Memory B cell (primary cell): Measurements from ENCODE around the gene PURA.

Experiments
- ATAC-seq: fragments of 150-1000 bp; cut with Tn5 transposase; 2 replicates; pipeline ENCODE4 v1.10.0; 2021; ENCODE audit warnings: low read depth, mild to moderate bottlenecking, moderate library complexity
- DNase-seq, 2 donors: peaks; one replicate each; pipeline ENCODE4 v3.0.0; 2022; ENCODE audit warnings: low spot score in 2 of 2
- H3K27ac Mint-ChIP-seq: one replicate; pipeline ENCODE4 v1.8.0; 2022; ENCODE audit warnings: mild to moderate bottlenecking, moderate library complexity, mixed read lengths
- H3K27me3 Mint-ChIP-seq: one replicate; pipeline ENCODE4 v1.8.0; 2022; ENCODE audit warnings: mixed read lengths
- H3K36me3 Mint-ChIP-seq: one replicate; pipeline ENCODE4 v1.8.0; 2022; ENCODE audit warnings: mild to moderate bottlenecking, mixed read lengths
- H3K4me1 Mint-ChIP-seq: one replicate; pipeline ENCODE4 v1.8.0; 2022; ENCODE audit warnings: mixed read lengths
- H3K4me3 Mint-ChIP-seq: one replicate; pipeline ENCODE4 v1.8.0; 2022; ENCODE audit warnings: mild to moderate bottlenecking, moderate library complexity, mixed read lengths
- H3K9me3 Mint-ChIP-seq: one replicate; pipeline ENCODE4 v1.8.0; 2022; ENCODE audit warnings: mixed read lengths

PURA gene

GRCh38 chr5:140113699-140114263 lies at the start of gene PURA:
TSS of gene PURA (plus strand) at chr5:140114109. CDS start at chr5:140114182, 73 bp downstream.
- DNase-seq = peak; percentile 96 to 97
- no peaks in the 10 kb centered on the region for H3K9me3 Mint-ChIP-seq
- H3K27me3 Mint-ChIP-seq = no peaks in the 10 kb centered on the region
- H3K4me3 Mint-ChIP-seq = peak within 1 kb of the TSS; percentile 96
- ATAC-seq = peak; percentile 89
- peak within 1 kb of the TSS; percentile 95 for H3K27ac Mint-ChIP-seq
- no peaks in the 10 kb centered on the region for H3K36me3 Mint-ChIP-seq
- H3K4me1 Mint-ChIP-seq = peaks cover 43% of the 10 kb centered on the region

- ATAC-seq (no peak), DNase-seq (no peak)
- Mint-ChIP-seq H3K27ac (no peak overlapping the region), H3K27me3 (peaks cover 8% of the 10 kb centered on the region), H3K36me3 (no peaks in the 10 kb centered on the region), H3K4me1 (no peaks in the 10 kb centered on the region), H3K4me3 (no peak overlapping the region), H3K9me3 (no peaks in the 10 kb centered on the region)
Observed at GRCh38 chr5:140072812-140073211, 41.1 kb upstream of the PURA start.

GRCh38 chr5:140073296-140073695 lies 40.6 kb upstream of the PURA start:
- peaks cover 8% of the 10 kb centered on the region for H3K27me3 Mint-ChIP-seq
- no peaks in the 10 kb centered on the region for H3K9me3 Mint-ChIP-seq
- H3K27ac Mint-ChIP-seq = no peak overlapping the region
- ATAC-seq (no peak), DNase-seq (peak in 1 of 2 donors; percentile 36)
- H3K4me3 Mint-ChIP-seq = no peak overlapping the region
- H3K36me3 Mint-ChIP-seq = no peaks in the 10 kb centered on the region
- H3K4me1 Mint-ChIP-seq = no peaks in the 10 kb centered on the region

- Mint-ChIP-seq H3K4me3 (no peak overlapping the region), H3K27me3 (peaks cover 8% of the 10 kb centered on the region), H3K4me1 (no peaks in the 10 kb centered on the region), H3K36me3 (no peaks in the 10 kb centered on the region), H3K9me3 (no peaks in the 10 kb centered on the region), H3K27ac (no peak overlapping the region)
- ATAC-seq (no peak), DNase-seq (no peak)
Observed at GRCh38 chr5:140075371-140075770, 38.5 kb upstream of the PURA start.

GRCh38 chr5:140076142-140076541 lies 37.8 kb upstream of the PURA start:
- no peak overlapping the region for H3K4me3 Mint-ChIP-seq

GRCh38 chr5:140076788-140077187 lies 37.1 kb upstream of the PURA start:
- H3K36me3 Mint-ChIP-seq = no peaks in the 10 kb centered on the region
- peaks cover 5% of the 10 kb centered on the region for H3K27me3 Mint-ChIP-seq
- no peak for ATAC-seq
- no peaks in the 10 kb centered on the region for H3K4me1 Mint-ChIP-seq
- no peaks in the 10 kb centered on the region for H3K9me3 Mint-ChIP-seq
- DNase-seq = no peak
- H3K4me3 Mint-ChIP-seq = no peak overlapping the region
- no peak overlapping the region for H3K27ac Mint-ChIP-seq

More at GRCh38 chr5:140076142-140076541, 37.8 kb upstream of the PURA start:
- no peaks in the 10 kb centered on the region for H3K36me3 Mint-ChIP-seq
- H3K9me3 Mint-ChIP-seq = no peaks in the 10 kb centered on the region
- H3K27me3 Mint-ChIP-seq = peaks cover 8% of the 10 kb centered on the region
- DNase-seq = no peak
- no peak overlapping the region for H3K27ac Mint-ChIP-seq
- no peak for ATAC-seq
- H3K4me1 Mint-ChIP-seq = no peaks in the 10 kb centered on the region

- H3K9me3 Mint-ChIP-seq = no peaks in the 10 kb centered on the region
Observed at GRCh38 chr5:140083120-140083519, 30.8 kb upstream of the PURA start.

GRCh38 chr5:140083650-140084049 lies 30.3 kb upstream of the PURA start:
- no peaks in the 10 kb centered on the region for H3K27me3 Mint-ChIP-seq
- no peak for ATAC-seq

More at GRCh38 chr5:140083120-140083519, 30.8 kb upstream of the PURA start:
- no peak overlapping the region for H3K4me3 Mint-ChIP-seq
- no peaks in the 10 kb centered on the region for H3K27me3 Mint-ChIP-seq
- no peak for DNase-seq
- no peaks in the 10 kb centered on the region for H3K4me1 Mint-ChIP-seq
- no peak for ATAC-seq
- H3K27ac Mint-ChIP-seq = no peak overlapping the region
- no peaks in the 10 kb centered on the region for H3K36me3 Mint-ChIP-seq

GRCh38 chr5:140084541-140084940 lies 29.4 kb upstream of the PURA start:
- Mint-ChIP-seq H3K36me3 (no peaks in the 10 kb centered on the region), H3K4me1 (no peaks in the 10 kb centered on the region), H3K27ac (no peak overlapping the region), H3K27me3 (no peaks in the 10 kb centered on the region), H3K4me3 (no peak overlapping the region), H3K9me3 (peaks cover 4% of the 10 kb centered on the region)
- ATAC-seq (no peak), DNase-seq (no peak)

More at GRCh38 chr5:140083650-140084049, 30.3 kb upstream of the PURA start:
- Mint-ChIP-seq H3K4me1 (no peaks in the 10 kb centered on the region), H3K4me3 (no peak overlapping the region), H3K27ac (no peak overlapping the region), H3K9me3 (no peaks in the 10 kb centered on the region), H3K36me3 (no peaks in the 10 kb centered on the region)
- no peak for DNase-seq

GRCh38 chr5:140090251-140090650 lies 23.7 kb upstream of the PURA start:
- Mint-ChIP-seq H3K27me3 (peaks cover 15% of the 10 kb centered on the region), H3K4me3 (no peak overlapping the region), H3K4me1 (no peaks in the 10 kb centered on the region), H3K9me3 (peaks cover 13% of the 10 kb centered on the region), H3K36me3 (peaks cover 5% of the 10 kb centered on the region), H3K27ac (no peak overlapping the region)
- DNase-seq = no peak
- no peak for ATAC-seq

GRCh38 chr5:140093179-140093578 lies 20.7 kb upstream of the PURA start:
- H3K9me3 Mint-ChIP-seq = peaks cover 13% of the 10 kb centered on the region
- peaks cover 15% of the 10 kb centered on the region for H3K27me3 Mint-ChIP-seq
- H3K27ac Mint-ChIP-seq = no peak overlapping the region
- peaks cover 5% of the 10 kb centered on the region for H3K36me3 Mint-ChIP-seq
- ATAC-seq (no peak), DNase-seq (no peak)
- H3K4me3 Mint-ChIP-seq = no peak overlapping the region
- no peaks in the 10 kb centered on the region for H3K4me1 Mint-ChIP-seq

GRCh38 chr5:140093866-140094265 lies 20.0 kb upstream of the PURA start:
- no peaks in the 10 kb centered on the region for H3K4me1 Mint-ChIP-seq
- peaks cover 5% of the 10 kb centered on the region for H3K36me3 Mint-ChIP-seq
- peaks cover 13% of the 10 kb centered on the region for H3K9me3 Mint-ChIP-seq
- ATAC-seq = no peak
- peaks cover 15% of the 10 kb centered on the region for H3K27me3 Mint-ChIP-seq
- no peak overlapping the region for H3K27ac Mint-ChIP-seq
- DNase-seq = no peak
- H3K4me3 Mint-ChIP-seq = no peak overlapping the region

GRCh38 chr5:140094889-140095288 lies 19.0 kb upstream of the PURA start:
- peaks cover 15% of the 10 kb centered on the region for H3K27me3 Mint-ChIP-seq
- DNase-seq (no peak), ATAC-seq (no peak)
- H3K4me1 Mint-ChIP-seq = no peaks in the 10 kb centered on the region
- no peak overlapping the region for H3K27ac Mint-ChIP-seq
- peaks cover 9% of the 10 kb centered on the region for H3K9me3 Mint-ChIP-seq
- peaks cover 5% of the 10 kb centered on the region for H3K36me3 Mint-ChIP-seq
- H3K4me3 Mint-ChIP-seq = no peak overlapping the region

GRCh38 chr5:140101179-140101578 lies 12.7 kb upstream of the PURA start:
- Mint-ChIP-seq H3K36me3 (no peaks in the 10 kb centered on the region), H3K27me3 (peaks cover 3% of the 10 kb centered on the region), H3K4me1 (no peaks in the 10 kb centered on the region), H3K27ac (no peak overlapping the region), H3K4me3 (no peak overlapping the region), H3K9me3 (peaks cover 3% of the 10 kb centered on the region)
- DNase-seq (no peak), ATAC-seq (no peak)

GRCh38 chr5:140103154-140103553 lies 10.8 kb upstream of the PURA start:
- Mint-ChIP-seq H3K9me3 (peaks cover 3% of the 10 kb centered on the region), H3K36me3 (no peaks in the 10 kb centered on the region), H3K4me3 (no peak overlapping the region), H3K27ac (no peak overlapping the region), H3K4me1 (peaks cover 4% of the 10 kb centered on the region), H3K27me3 (peaks cover 3% of the 10 kb centered on the region)
- DNase-seq = no peak
- no peak for ATAC-seq
